ENCODE measurements around the gene CNOT10.

The CNOT10 gene

GRCh38 chr3:32691847-32692246 lies 6.9 kb downstream of the CNOT10 start:
- Histone ChIP-seq H3K9ac (ENCODE audit: low read length) (no peak overlapping the region), H3K79me2 (ENCODE audit: insufficient read depth, low read length) (peaks cover 46% of the 10 kb centered on the region), H3K4me1 (ENCODE audit: insufficient read depth, low read length, severe bottlenecking) (peaks cover 4% of the 10 kb centered on the region), H3K4me3 (ENCODE audit: low read depth, low read length, poor library complexity, severe bottlenecking) (no peak overlapping the region), H3K27ac (ENCODE audit: low read depth, low read length, poor library complexity, severe bottlenecking) (no peak overlapping the region), H3K9me3 (ENCODE audit: low read length) (no peaks in the 10 kb centered on the region), H2AFZ (ENCODE audit: low read length) (no peak overlapping the region), H3K9me2 (ENCODE audit: low read depth, low read length) (no peaks in the 10 kb centered on the region), H3K36me3 (ENCODE audit: insufficient read depth, low read length) (peaks cover 25% of the 10 kb centered on the region), H4K20me1 (ENCODE audit: insufficient read depth, low read length) (no peaks in the 10 kb centered on the region), H3K4me2 (ENCODE audit: low read length) (no peak overlapping the region), H3K27me3 (ENCODE audit: insufficient read depth, low read length) (no peaks in the 10 kb centered on the region), H3F3A (ENCODE audit: insufficient read depth, low read length) (no peaks in the 10 kb centered on the region)
- TF ChIP-seq EZH2 (IDR thresholded peaks at IDR 0.05; ENCODE audit: borderline replicate concordance, low read length) (no peak), CTCF (IDR thresholded peaks at IDR 0.05; ENCODE audit: low read length) (no peak)

GRCh38 chr3:32696523-32696922 lies 11.5 kb downstream of the CNOT10 start:
- Histone ChIP-seq H3K4me1 (ENCODE audit: insufficient read depth, low read length, severe bottlenecking) (peaks cover 10% of the 10 kb centered on the region), H3K9me3 (ENCODE audit: low read length) (no peaks in the 10 kb centered on the region), H3K36me3 (ENCODE audit: insufficient read depth, low read length) (peaks cover 26% of the 10 kb centered on the region), H3K79me2 (ENCODE audit: insufficient read depth, low read length) (peaks cover 66% of the 10 kb centered on the region), H4K20me1 (ENCODE audit: insufficient read depth, low read length) (no peaks in the 10 kb centered on the region), H2AFZ (ENCODE audit: low read length) (no peak overlapping the region), H3K9ac (ENCODE audit: low read length) (no peak overlapping the region), H3K27me3 (ENCODE audit: insufficient read depth, low read length) (no peaks in the 10 kb centered on the region), H3K4me3 (ENCODE audit: low read depth, low read length, poor library complexity, severe bottlenecking) (no peak overlapping the region), H3K9me2 (ENCODE audit: low read depth, low read length) (no peaks in the 10 kb centered on the region), H3K27ac (ENCODE audit: low read depth, low read length, poor library complexity, severe bottlenecking) (no peak overlapping the region), H3F3A (ENCODE audit: insufficient read depth, low read length) (no peaks in the 10 kb centered on the region), H3K4me2 (ENCODE audit: low read length) (no peak overlapping the region)
- TF ChIP-seq CTCF (IDR thresholded peaks at IDR 0.05; ENCODE audit: low read length) (no peak), EZH2 (IDR thresholded peaks at IDR 0.05; ENCODE audit: borderline replicate concordance, low read length) (no peak)

- Histone ChIP-seq H3K36me3 (ENCODE audit: insufficient read depth, low read length) (peaks cover 29% of the 10 kb centered on the region), H4K20me1 (ENCODE audit: insufficient read depth, low read length) (no peaks in the 10 kb centered on the region), H3K79me2 (ENCODE audit: insufficient read depth, low read length) (peaks cover 65% of the 10 kb centered on the region), H3K27ac (ENCODE audit: low read depth, low read length, poor library complexity, severe bottlenecking) (no peak overlapping the region), H3K4me2 (ENCODE audit: low read length) (no peak overlapping the region), H3K9me3 (ENCODE audit: low read length) (no peaks in the 10 kb centered on the region), H3K9me2 (ENCODE audit: low read depth, low read length) (no peaks in the 10 kb centered on the region), H3K27me3 (ENCODE audit: insufficient read depth, low read length) (no peaks in the 10 kb centered on the region), H3K9ac (ENCODE audit: low read length) (no peak overlapping the region), H3K4me3 (ENCODE audit: low read depth, low read length, poor library complexity, severe bottlenecking) (no peak overlapping the region), H3F3A (ENCODE audit: insufficient read depth, low read length) (no peaks in the 10 kb centered on the region), H3K4me1 (ENCODE audit: insufficient read depth, low read length, severe bottlenecking) (peaks cover 14% of the 10 kb centered on the region), H2AFZ (ENCODE audit: low read length) (no peak overlapping the region)
- TF ChIP-seq EZH2 (IDR thresholded peaks at IDR 0.05; ENCODE audit: borderline replicate concordance, low read length) (no peak), CTCF (IDR thresholded peaks at IDR 0.05; ENCODE audit: low read length) (no peak)
Observed at GRCh38 chr3:32698506-32698905, 13.5 kb downstream of the CNOT10 start.

Measured in OCI-LY1 (cell line).